Activated B cell treated with CpG ODN at 0.5 μM for 24 hours (primary cell): ENCODE measurements around the gene CASP8AP2. TPM values are rescaled to one million over a fixed set of nuclear protein-coding genes. Genes with fewer than 3 reads are reported as not detected.
"Not testable (repeated sequence)": the region's sequence is repeated elsewhere in the genome, so short reads cannot be mapped to it uniquely, and the experiment has no call there.

Experiments
- ATAC-seq: fragments of 200-7000 bp; cut with Tn5 transposase; one replicate; pipeline ENCODE4 v1.10.0; 2021; ENCODE audit warnings: low read depth, mild to moderate bottlenecking, moderate library complexity
- CTCF ChIA-PET: fragments of 350-600 bp; sonication (Branson Sonifier 250); formaldehyde crosslinking; loops from one replicate; lab custom pipeline; 2021; ENCODE audit warnings: antibody characterized with exemption; lab: Charles Lee
- POLR2A ChIA-PET: fragments of 350-600 bp; sonication (Branson Sonifier 250); formaldehyde crosslinking; loops from one replicate; lab custom pipeline; 2021; ENCODE audit warnings: antibody characterized with exemption; lab: Charles Lee
- DNase-seq: peaks from one replicate; pipeline ENCODE4 v3.0.0; 2022
- H3K27ac Mint-ChIP-seq: one replicate; pipeline ENCODE4 v1.8.0; 2020; ENCODE audit warnings: mixed read lengths
- H3K27me3 Mint-ChIP-seq: one replicate; pipeline ENCODE4 v1.8.0; 2021; ENCODE audit warnings: mixed read lengths
- H3K36me3 Mint-ChIP-seq: one replicate; pipeline ENCODE4 v1.8.0; 2021; ENCODE audit warnings: low read depth, mixed read lengths
- H3K4me1 Mint-ChIP-seq: one replicate; pipeline ENCODE4 v1.8.0; 2021; ENCODE audit warnings: mixed read lengths
- H3K4me3 Mint-ChIP-seq: one replicate; pipeline ENCODE4 v1.8.0; 2020; ENCODE audit warnings: mild to moderate bottlenecking, mixed read lengths
- H3K9me3 Mint-ChIP-seq: one replicate; pipeline ENCODE4 v1.8.0; 2020; ENCODE audit warnings: mixed read lengths
- intact Hi-C: fragments of 100-400 bp; cut with micrococcal nuclease; formaldehyde crosslinking; loops from one replicate; pipeline ENCODE4 v1.15.1; 2024
- total RNA-seq: library from RNA; stranded (reverse); gene quantifications from 2 replicates; pipeline ENCODE4 v1.2.3, GENCODE V29; 2022
- TF ChIP-seq, protein P1 (sequence below): fragments of 200-600 bp; IDR thresholded peaks from one replicate; pipeline ENCODE4 v1.8.0; 2022; ENCODE audit warnings: antibody characterized with exemption, mild to moderate bottlenecking

Gene CASP8AP2
- total RNA-seq, 1 donor from 2014 or later = 17.8 TPM

DNA sequence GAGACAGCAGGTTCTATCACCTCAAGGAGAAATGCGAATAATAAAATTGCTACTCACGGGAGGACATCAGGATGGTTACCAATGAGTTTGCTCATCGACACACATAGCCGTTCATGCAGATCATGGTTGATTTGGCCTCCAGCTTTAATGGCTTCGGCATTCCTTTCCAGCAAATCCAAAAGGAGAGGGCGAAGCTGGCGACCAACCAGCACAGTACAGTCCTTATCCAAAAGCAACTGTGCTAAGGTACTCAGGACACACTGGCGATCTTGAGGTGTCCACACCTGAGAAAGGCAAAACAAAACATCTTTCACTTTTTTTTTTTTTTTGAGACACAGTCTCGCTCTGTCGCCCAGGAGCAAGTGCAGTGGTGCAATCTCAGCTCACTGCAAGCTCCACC is 26.4 kb upstream of the CASP8AP2 start:
- H3K36me3 Mint-ChIP-seq = peaks cover 39% of the 10 kb centered on the region
- ATAC-seq = no peak
- TF ChIP-seq, protein P1, sequence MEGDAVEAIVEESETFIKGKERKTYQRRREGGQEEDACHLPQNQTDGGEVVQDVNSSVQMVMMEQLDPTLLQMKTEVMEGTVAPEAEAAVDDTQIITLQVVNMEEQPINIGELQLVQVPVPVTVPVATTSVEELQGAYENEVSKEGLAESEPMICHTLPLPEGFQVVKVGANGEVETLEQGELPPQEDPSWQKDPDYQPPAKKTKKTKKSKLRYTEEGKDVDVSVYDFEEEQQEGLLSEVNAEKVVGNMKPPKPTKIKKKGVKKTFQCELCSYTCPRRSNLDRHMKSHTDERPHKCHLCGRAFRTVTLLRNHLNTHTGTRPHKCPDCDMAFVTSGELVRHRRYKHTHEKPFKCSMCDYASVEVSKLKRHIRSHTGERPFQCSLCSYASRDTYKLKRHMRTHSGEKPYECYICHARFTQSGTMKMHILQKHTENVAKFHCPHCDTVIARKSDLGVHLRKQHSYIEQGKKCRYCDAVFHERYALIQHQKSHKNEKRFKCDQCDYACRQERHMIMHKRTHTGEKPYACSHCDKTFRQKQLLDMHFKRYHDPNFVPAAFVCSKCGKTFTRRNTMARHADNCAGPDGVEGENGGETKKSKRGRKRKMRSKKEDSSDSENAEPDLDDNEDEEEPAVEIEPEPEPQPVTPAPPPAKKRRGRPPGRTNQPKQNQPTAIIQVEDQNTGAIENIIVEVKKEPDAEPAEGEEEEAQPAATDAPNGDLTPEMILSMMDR = no peak
- H3K27me3 Mint-ChIP-seq = no peaks in the 10 kb centered on the region
- H3K27ac Mint-ChIP-seq = no peak overlapping the region
- no peaks in the 10 kb centered on the region for H3K9me3 Mint-ChIP-seq
- no peak for DNase-seq
- ChIA-PET POLR2A (no interaction called here), CTCF (no interaction called here)
- H3K4me1 Mint-ChIP-seq = peaks cover 3% of the 10 kb centered on the region
- intact Hi-C loops = no loop called here
- no peak overlapping the region for H3K4me3 Mint-ChIP-seq

GRCh38 chr6:89805814-89806371 is 23.8 kb upstream of the CASP8AP2 start:
- no peaks in the 10 kb centered on the region for H3K27me3 Mint-ChIP-seq
- intact Hi-C loops = no loop called here
- H3K27ac Mint-ChIP-seq = no peak overlapping the region
- H3K4me3 Mint-ChIP-seq = no peak overlapping the region
- no peaks in the 10 kb centered on the region for H3K4me1 Mint-ChIP-seq
- peaks cover 25% of the 10 kb centered on the region for H3K36me3 Mint-ChIP-seq
- TF ChIP-seq, protein P1 = no peak
- ChIA-PET CTCF (no interaction called here), POLR2A (no interaction called here)
- DNase-seq = no peak
- no peaks in the 10 kb centered on the region for H3K9me3 Mint-ChIP-seq
- no peak for ATAC-seq

DNA sequence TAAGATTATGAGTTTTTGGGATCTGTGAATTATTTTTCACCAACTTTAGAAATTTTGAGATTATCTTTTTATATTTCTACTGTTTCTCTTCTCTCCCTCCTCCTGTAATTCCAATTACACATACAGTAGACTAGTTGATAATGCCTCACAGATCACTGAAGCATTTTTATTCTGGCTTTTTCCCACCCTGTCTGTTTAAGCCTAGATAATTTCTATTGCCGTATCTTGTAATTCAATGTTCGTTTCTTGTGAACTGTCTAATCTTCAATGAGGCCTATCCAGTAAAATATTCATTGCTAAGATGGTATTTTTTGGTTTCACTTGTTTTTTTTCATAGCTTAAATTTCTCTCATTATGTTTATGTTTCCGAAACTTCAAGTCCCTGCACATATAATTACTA is 22.1 kb upstream of the CASP8AP2 start:
- ATAC-seq (no peak), DNase-seq (no peak)
- ChIA-PET POLR2A (no interaction called here), CTCF (no interaction called here)
- TF ChIP-seq, protein P1 = no peak
- H3K4me3 Mint-ChIP-seq = no peak overlapping the region
- H3K9me3 Mint-ChIP-seq = no peaks in the 10 kb centered on the region
- H3K27me3 Mint-ChIP-seq = no peaks in the 10 kb centered on the region
- intact Hi-C loops = no loop called here
- no peaks in the 10 kb centered on the region for H3K4me1 Mint-ChIP-seq
- peaks cover 10% of the 10 kb centered on the region for H3K36me3 Mint-ChIP-seq
- no peak overlapping the region for H3K27ac Mint-ChIP-seq

- ATAC-seq, H3K27me3 Mint-ChIP-seq, CTCF ChIA-PET, intact Hi-C loops, DNase-seq, H3K9me3 Mint-ChIP-seq, H3K4me3 Mint-ChIP-seq, POLR2A ChIA-PET, H3K36me3 Mint-ChIP-seq, H3K27ac Mint-ChIP-seq: not testable (repeated sequence)
- peaks cover 22% of the 10 kb centered on the region for H3K4me1 Mint-ChIP-seq
Measured at GRCh38 chr6:89813422-89813821, 16.3 kb upstream of the CASP8AP2 start.

DNA sequence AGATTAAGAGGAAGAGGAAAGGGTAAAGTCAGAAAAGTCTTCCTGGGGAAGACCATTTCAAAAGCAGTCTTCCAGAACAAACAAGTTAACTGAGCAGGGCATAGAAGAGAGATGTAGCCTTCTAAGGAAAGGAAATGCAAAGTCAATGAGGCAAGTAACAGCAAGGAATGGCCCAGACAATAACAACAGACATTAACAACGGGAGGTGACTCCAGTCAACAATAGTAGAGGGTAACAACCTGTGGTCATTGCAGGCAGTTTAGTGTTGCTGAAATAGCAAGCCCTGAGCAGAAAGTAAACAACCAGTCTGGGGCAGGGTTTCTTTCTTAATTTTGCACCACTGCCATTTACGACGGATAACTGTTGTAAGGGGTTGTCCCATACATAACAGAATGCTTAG is 12.2 kb upstream of the CASP8AP2 start:
- Mint-ChIP-seq H3K27ac (peak overlapping the region; percentile 13), H3K4me3 (peak overlapping the region; percentile 24), H3K9me3 (no peaks in the 10 kb centered on the region), H3K4me1 (peaks cover 38% of the 10 kb centered on the region), H3K27me3 (no peaks in the 10 kb centered on the region), H3K36me3 (peaks cover 14% of the 10 kb centered on the region)
- intact Hi-C loops = loop anchor here (5.0 kb wide), 1 partner anchor 40 kb away; no protein-coding TSS in a partner anchor
- CTCF ChIA-PET = no interaction called here
- POLR2A ChIA-PET = no interaction called here
- TF ChIP-seq, protein P1 = no peak
- DNase-seq (no peak), ATAC-seq (no peak)
